Embryonic facial prominence (tissue), 1 donor: Measurements from ENCODE around the gene RHBDL2.
"Not testable (repeated sequence)": the region's sequence is repeated elsewhere in the genome, so short reads cannot be mapped to it uniquely, and the experiment has no call there.

Experiments used
- DNase-seq: peaks from one replicate; pipeline ENCODE4 v3.0.0-alpha.2; 2016; ENCODE audit errors: extremely low spot score

RHBDL2 gene, protein sequence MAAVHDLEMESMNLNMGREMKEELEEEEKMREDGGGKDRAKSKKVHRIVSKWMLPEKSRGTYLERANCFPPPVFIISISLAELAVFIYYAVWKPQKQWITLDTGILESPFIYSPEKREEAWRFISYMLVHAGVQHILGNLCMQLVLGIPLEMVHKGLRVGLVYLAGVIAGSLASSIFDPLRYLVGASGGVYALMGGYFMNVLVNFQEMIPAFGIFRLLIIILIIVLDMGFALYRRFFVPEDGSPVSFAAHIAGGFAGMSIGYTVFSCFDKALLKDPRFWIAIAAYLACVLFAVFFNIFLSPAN

DNA sequence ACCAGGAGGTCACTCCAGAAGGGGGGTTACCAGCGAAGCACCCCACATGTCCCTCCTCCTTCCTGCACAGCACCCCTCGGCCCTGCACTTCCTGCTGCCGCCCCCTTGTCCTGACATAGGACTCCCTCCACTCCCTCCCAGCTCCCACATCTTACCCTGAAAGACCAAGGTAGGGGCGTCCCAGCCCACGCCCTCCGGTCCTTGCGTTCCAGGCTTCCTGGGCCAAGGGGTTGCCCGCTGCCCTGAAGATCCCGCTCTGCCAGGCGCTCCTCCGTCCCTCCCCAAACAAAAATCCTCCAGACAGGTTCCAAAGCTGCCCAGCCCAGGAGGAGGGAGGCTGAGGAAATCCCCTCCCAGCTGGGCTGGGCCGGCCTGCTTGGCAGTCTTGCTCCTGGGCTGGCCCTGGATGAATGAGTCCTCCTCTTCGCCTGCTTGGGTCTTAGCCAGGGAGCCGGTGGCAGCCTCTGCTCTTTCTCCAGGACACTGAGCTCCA, at the start of gene RHBDL2:
Gene RHBDL2, minus strand, starts transcription at position 304 of the 493 bp plus-strand sequence. CDS start 22,618 bp downstream, outside the sequence.
- DNase-seq = no peak

DNA sequence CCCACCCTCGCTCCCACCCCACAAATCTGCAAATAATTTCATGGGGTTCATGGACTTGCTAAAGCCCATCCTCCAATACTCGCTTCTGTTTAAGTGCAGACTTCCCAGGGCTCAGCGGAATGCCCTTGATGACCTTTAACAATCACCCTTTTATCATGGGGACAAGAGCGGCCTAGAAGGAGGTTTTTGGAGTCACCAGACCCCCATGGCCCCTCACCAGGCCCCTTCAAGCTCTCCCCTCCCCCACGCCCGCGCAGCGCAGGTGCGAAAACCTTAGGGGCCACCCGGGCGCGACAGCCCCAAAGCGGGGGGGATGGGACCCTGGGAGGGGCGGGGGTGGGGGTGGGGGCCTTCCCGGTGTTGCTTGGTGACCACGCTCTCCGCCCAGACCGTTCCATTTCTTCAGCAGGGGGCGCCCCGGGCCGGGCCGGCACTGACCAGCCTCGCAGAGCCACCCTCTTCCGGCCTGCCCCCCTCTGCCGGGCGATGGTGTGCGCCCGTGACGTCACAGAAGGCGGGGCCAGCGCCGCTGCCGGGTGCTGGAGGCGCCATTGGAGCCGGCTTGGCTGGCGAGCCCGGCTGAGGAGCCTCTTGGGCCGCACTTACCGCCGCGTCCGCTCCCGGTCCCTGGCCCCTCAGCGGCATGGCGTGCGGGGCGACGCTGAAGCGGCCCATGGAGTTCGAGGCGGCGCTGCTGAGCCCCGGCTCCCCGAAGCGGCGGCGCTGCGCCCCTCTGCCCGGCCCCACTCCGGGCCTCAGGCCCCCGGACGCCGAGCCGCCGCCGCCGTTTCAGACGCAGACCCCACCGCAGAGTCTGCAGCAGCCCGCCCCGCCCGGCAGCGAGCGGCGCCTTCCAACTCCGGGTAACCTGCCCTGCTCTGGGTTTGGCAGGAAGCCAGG, 49.4 kb upstream of the RHBDL2 start, which contains the start of gene AKIRIN1:
Gene AKIRIN1, plus strand, starts transcription at position 539 of the 900 bp plus-strand sequence. Its CDS starts 105 bp downstream, at position 644.
- DNase-seq = peak; percentile 91

DNA sequence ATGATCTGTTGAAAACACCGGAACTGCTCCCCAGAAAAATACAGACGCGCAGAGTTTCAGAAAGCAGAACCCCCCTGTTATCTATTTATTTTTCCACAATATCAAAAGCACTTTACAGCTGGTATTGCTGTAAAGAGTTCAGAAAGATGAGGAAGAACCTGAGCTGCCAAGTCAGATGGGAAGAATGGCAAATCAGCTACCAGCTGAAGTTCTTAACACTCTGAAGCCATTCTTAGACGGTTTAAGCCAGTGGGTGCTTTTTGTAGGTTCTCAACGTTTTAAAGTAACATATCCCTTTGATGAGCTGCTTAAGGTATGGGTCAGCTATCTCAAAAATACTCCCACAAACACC, 48.7 kb upstream of the RHBDL2 start:
- no peak for DNase-seq

DNA sequence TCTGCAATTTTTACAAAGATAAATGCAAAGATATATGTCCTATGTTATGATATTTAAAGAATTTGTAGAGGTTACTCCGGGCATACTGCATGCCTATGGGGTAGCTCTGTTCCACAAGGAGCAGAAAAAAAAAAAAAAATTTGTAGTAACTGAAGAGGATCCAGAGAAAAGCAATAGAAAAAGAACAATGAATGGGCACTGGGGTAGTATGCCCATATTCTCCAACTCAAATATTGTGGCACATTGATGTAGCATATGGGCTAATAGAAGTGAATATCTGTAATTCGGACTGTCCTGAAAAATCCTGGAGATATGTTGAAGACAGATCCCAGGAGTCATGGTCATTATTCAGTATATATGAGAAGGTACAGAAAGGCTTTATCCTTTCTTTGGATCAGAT, 48.3 kb upstream of the RHBDL2 start:
- DNase-seq = no peak

DNA sequence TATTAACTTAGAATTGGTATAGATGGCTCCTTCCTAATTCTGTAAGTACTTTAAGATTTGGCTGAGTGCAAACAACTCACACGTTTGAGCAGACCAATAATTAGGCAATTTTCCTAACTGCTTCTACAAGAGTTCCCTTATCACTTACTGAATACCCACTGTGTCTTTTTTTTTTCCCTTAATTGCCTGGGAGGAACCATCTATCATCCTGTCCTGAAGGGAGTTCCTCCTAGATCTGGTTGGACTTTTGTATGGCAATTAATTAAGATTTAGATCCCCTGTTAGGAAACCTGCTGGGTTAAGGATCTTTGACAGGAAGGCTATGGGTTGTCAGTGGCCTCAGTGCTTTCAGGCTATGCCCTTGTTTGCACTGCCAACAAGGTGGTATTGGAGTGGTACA, 37.8 kb upstream of the RHBDL2 start:
- not testable (repeated sequence) for DNase-seq

DNA sequence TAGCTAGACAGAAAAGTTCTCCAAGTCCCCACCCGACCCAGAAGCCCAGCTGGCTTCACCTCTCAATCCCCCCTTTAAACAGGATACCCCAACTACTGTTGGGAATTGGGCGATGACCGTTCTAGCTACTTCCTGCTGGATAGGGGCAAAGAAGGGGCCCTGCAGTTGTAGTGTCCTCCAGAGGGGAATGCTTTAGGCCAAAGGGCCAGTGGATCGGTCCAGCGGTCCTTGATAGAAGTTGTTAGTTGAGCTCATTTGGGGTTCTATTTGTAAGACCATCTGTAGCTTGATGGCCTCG, 36.6 kb upstream of the RHBDL2 start:
- not testable (repeated sequence) for DNase-seq

DNA sequence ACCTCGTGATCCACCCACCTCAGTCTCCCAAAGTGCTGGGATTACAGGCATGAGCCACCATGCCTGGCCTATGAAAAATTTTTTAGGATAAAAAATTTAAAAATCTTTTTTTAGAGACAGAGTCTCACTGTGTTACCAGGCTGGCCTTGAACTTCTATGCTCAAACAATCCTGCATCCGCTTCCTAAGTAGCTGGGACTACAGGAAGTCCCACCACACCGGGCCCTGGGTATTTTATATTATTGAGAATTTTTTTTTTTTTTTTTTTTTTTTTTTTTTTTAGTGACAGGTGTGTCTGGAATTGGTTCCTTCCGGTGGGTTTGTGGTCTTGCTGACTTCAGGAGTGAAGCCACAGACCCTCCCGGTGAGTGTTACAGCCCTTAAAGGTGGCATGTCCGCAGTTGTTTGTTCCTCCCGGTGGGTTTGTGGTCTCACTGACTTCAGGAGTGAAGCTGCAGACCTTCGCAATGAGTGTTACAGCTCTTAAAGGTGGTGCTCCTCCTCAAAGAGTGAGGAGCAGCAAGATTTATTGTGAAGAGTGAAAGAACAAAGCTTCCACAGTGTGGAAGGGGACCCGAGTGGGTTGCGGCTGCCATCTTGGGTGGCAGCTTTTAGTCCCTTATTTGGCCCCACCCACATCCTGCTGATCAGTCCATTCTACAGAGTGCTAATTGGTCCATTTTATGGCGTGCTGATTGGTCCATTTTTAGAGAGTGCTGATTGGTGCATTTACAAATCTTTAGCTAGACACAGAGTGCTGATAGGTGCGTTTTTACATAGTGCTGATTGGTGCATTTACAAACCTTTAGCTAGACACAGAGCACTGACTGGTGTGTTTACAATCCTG, 36.0 kb upstream of the RHBDL2 start:
- not testable (repeated sequence) for DNase-seq

DNA sequence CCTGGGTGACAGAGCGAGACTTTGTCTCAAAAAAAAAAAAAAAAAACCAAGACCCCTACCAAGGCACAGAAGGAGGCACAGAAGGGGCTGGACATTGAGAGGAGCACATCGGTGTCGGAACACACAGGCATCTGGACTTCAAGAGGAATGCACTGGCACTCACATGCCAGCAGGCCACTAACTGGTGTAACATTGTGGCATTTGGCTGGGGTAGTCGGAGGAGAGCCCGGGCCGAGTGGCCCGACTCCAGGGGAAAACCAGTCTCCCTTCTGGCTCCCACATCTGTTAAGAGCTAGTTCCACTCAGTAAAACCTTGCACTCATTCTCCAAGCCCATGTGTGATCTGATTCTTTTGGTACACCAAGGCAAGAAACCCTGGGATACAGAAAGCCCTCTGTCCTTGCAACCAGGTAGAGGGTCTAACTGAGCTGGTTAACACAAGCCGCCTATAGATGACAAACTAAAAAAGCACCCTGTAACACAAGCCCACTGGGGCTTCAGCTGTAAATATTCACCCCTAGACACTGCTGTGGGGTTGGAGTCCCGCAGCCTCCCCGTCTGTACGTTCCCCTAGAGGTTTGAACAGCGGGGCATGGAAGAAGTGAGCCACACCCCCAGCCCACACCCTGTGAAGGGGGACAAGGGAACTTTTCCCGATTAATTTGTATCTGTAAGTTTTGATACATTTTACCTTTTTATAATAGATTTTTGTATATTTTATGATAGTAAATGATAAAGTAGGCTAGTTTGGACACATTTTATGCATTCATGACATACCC, 32.2 kb upstream of the RHBDL2 start:
- no peak for DNase-seq

DNA sequence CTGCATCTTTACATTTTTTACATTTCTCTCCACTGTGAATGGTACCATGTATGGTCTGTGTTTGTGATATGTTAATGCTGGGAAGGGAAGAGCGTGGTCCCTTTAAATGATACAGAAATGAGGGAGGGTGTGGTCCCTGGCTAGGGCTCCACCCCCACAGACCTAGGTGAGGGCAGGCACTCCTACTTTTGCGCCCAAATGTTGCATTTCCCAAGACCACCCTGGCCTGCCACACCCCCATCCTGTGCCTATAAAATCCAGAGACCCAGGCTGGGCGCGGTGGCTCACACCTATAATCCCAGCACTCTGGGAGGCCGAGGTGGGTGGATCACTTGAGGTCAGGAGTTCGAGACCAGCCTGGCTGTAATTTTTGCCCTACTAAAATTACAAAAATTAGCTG, 31.5 kb upstream of the RHBDL2 start:
- DNase-seq = not testable (repeated sequence)

DNA sequence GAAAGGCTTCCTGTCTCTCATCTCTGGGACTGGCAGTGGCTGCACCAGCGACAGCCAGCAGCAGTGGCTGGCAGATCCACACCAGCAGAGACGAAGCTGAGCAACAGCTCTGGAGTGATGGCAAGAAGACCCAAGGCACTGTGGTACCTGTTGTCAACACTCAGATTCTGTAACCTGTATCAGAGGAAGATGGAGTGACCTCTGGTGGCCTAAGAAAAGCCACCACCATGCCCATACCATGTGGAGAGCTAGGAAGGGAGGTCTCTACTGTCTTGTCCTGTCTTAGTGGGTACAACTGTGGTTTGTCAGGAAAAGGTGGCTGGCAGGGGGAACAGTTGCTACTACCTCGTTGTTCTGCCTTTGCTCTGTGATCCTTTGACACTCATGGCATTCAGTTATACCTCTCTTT, 22.5 kb upstream of the RHBDL2 start:
- no peak for DNase-seq

DNA sequence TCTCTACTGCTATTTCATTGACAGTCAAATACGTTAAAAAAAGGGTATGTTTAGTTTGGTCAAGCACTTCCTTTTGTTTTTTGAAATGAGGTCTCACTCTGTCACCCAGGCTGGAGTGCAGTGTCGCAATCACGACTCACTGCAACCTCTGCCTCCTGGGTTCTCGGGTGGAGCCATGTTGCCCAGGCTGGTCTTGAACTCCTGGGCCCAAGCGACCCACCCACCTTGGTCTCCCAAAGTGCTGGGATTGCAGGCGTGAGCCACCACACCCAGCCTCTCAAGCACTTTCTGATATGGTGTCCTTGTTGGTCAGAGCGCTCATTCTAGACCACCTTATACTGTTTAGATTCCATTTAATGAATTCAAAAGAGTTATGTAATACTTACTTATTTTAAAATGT, 20.9 kb upstream of the RHBDL2 start:
- DNase-seq = no peak

DNA sequence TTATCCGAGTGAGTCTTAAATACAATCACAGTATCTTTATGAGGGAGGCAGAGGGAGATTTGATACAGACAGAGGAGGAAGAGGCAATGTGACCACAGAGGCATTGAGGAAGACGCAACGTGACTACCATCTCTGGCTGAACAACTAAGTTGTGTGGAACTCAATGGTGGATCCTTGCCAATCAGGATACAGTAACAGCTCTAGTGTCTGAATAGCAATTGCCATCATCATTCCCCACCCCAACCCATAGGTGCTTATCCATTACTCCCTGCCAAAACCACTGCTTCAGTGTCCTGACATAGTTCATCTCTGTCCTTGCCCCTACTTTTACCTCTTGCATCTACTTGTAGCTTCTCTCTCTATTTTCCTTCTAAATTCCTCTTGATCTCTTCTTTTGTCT, 20.5 kb upstream of the RHBDL2 start:
- DNase-seq = no peak

DNA sequence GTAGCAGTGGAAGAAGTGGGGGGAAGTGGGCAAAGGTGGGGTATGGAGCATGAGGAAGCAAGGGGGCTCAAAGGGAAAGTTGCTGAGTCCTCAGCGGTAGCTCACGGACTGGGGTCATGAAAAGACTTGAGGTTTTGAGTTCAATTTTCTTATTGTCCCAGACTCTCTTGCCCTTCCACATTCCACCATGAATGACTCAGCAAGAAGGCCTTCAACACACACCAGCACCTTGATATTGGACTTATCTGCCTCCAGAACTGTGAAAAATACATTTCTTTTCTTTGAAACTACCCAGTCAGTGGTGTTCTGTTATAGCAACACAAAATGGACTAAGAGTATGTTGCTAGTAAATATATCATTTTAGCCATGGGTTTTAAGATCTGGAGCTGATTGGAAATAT, 17.3 kb upstream of the RHBDL2 start:
- no peak for DNase-seq

DNA sequence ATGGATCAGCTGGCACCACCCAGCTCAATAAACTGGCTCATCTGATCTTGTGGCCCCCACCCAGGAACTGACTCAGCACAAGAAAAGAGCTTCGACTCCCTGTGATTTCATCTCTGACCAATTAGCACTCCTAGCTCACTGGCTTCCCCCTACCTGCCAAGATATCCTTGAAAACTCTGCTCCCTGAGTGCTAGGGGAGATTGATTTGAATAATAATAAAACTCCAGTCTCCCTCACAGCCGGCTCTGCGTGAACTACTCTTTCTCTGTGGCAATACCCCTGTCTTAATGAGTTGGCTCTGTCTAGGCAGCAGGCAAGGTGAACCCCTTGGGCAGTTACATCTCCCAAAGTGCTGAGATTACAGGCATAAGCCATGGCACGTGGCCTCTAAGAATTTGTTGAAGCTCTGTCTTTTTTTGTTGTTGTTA, 11.8 kb upstream of the RHBDL2 start:
- DNase-seq = no peak

DNA sequence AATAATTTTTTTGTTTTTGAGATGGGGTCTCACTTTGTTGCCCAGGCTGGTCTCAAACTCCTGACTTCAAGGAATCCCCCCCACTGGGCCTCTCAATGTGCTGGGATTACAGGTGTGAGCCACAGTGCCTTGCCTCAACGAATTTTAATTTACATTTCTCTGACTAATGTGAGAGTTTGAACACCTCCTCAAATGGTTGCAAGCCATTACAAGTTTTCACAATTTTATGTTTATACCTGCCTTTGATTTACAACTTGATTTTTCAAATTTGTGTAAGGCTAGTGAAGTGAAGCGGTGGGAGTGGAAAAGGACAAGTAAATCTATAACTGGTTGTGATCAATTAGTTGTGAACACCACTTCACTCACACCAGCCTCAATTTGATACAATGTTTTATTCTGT, 8.9 kb upstream of the RHBDL2 start:
- no peak for DNase-seq

DNA sequence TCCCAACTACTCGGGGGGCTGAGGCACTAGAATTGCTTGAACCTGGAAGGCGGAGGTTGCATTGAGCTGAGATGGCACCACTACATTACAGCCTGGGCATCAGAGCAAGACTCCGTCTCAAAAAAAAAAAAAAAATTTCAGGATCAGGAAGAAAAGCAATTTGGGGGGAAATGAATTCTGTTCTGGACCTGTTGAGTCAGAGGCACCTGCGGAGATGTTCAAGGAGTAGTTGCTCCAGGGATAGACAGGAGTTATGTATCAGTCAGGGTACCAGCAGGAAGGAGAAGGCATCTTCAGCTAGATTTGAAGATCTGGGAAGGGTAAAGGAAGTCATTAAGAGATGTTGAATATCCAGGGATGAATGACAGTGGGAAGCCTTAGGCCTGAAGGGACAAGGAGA, 2.9 kb upstream of the RHBDL2 start:
- no peak for DNase-seq

DNA sequence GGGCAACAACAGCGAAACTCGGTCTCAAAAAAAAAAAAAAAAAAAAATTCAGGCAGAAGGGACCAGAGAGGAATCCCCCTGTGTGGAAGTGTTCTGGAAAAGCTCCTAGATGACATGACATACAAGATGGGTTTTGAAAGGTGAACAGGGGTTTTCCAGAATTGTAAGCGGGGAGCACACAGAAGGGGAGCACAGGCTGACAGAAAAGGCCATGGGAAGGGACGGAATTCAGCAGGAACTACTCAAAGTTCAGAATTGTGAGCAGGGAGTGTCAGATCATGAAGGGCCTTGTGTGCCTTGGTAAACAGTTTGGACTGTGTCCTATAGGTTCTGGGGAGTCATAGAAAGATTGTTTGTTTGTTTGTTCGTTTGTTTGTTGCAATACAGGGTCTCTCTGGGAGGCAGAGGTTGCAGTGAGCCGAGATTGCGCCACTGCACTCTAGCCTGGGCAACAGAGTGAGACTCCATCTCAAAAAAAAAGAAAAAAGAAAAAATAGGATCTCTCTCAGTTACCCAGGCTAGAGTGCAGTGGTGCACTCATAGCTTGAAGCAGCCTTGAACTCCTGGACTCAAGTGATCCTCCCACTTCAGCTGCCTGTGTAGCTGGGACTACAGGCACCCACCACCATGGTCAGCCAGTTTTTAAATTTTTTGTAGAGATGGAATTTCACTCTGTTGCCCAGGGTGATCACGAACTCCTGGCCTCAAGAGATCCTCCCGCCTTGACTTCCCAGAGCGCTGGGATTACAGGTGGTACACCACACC, 1.2 kb upstream of the RHBDL2 start:
- no peak for DNase-seq

DNA sequence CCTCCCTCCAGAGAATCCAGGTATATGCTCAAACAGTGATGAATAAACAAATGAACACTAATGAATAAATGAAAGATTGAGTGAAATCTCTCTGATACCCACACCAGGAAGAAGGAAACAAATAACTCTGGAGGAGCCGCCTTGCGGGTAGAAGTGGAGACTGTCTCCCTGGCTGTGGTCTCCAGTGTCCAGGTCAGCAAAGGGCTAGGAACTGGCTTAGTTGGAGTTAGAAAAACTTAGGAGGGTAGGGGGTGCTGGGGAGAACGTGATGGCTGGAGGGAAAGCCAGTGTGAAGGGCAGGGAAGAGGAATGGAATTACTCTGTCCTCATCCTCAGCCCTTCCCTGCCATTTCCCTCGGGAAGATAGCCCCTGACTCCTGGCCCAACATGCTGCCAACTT, 537 bp downstream of the RHBDL2 start:
- DNase-seq = no peak

DNA sequence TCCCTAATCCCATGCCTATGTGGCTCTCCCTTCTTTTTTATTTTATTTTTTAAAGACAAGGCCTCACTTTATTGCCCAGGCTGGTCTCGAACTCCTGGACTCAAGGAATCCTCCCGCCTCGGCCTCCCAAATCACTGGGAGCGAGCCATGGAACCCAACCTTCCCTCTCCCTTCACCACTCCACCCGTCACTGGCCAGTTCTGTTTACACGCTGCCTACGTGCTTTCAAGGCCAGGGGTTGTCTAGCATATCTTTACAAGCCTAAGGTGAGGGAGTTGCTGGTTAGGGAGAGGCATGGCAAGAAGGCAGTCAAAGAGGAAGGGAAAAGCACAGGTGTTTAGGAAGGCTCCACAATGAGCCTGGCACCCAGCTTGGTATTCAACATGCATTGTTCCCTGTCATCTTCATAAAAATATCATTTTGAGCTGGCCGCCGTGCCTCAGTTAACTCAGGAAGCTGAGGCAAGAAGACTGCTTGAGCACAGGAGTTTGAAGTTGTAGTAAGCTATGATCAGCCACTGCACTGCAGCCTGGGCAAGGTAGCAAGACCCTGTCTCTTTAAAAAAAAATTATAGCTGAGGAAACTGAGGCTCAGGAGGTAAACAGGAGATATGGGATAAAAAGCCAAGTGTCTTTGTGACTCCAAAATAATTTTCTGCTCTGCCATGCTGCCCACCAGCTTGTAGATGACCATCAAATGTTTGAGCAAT, 1.1 kb downstream of the RHBDL2 start:
- no peak for DNase-seq

DNA sequence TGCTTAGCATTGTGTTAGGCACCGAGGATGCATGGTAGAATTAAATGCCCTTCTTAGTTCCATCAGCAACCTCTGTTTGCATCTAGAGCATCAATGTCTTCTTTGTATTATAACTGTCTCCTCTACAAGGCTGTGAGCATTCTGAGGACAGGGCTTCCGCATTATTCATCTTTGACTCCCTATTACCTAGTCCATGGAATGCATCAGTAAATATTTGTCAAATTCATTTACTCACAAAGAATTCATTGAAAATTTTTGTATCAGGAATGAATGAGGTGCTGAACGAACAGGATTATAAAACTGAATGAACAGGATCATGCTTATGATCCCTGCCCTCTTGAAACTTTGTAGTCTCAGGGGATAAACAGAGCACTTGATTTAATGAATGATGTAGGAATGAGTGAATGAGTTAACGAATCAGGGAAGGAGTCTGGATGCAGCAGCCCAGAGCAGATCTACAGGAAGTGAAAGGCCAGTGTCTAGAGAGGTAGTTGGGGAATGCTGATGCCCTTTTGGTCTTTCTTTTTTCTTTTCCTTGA, 2.8 kb downstream of the RHBDL2 start:
- no peak for DNase-seq
